ENCODE data around the gene ZCCHC24.

Gene ZCCHC24

GRCh38 chr10:79476645-79477044 lies 31.2 kb upstream of the ZCCHC24 start:
- Histone ChIP-seq H4K8ac (ENCODE audit: low read depth, low read length) (no peak overlapping the region), H3K18ac (ENCODE audit: low read length) (no peak overlapping the region), H3K27ac (ENCODE audit: low read depth, low read length) (no peak overlapping the region), H4K5ac (ENCODE audit: low read length) (no peak overlapping the region), H3K27me3 (ENCODE audit: insufficient read depth, low read length, poor library complexity) (no peaks in the 10 kb centered on the region), H2BK15ac (replicated peaks; ENCODE audit: low read depth) (no peak overlapping the region), H3K79me2 (ENCODE audit: control insufficient read depth, insufficient read depth, low read length) (no peaks in the 10 kb centered on the region), H3K23ac (ENCODE audit: low read length) (no peak overlapping the region), H2BK120ac (ENCODE audit: low read depth, low read length) (no peak overlapping the region), H3K4me2 (ENCODE audit: low read length) (no peak overlapping the region), H3K4me1 (ENCODE audit: control insufficient read depth, low read depth, low read length) (no peaks in the 10 kb centered on the region), H3K4ac (ENCODE audit: low read depth, low read length) (no peak overlapping the region), H3K56ac (ENCODE audit: low read length) (no peak overlapping the region), H2BK5ac (ENCODE audit: low read length) (no peak overlapping the region), H2AK5ac (ENCODE audit: low read length) (no peak overlapping the region), H3K9ac (ENCODE audit: low read length) (no peak overlapping the region), H3K36me3 (ENCODE audit: control insufficient read depth, insufficient read depth, low read length) (no peaks in the 10 kb centered on the region), H3K79me1 (ENCODE audit: low read length) (no peaks in the 10 kb centered on the region), H3K4me3 (ENCODE audit: low read length) (no peak overlapping the region)
- no peak for DNase-seq

GRCh38 chr10:79475877-79476276 lies 30.5 kb upstream of the ZCCHC24 start:
- WGBS (ENCODE audit: extremely low coverage, insufficient coverage, low lambda C conversion rate), result no CpG with 5 or more reads among the region's 3 CpGs
- H3K18ac ChIP-seq (ENCODE audit: low read length), result no peak overlapping the region

GRCh38 chr10:79475119-79475653 lies 29.8 kb upstream of the ZCCHC24 start:
- H3K56ac ChIP-seq (ENCODE audit: low read length), result no peak overlapping the region
- no peaks in the 10 kb centered on the region for H3K27me3 ChIP-seq (ENCODE audit: insufficient read depth, low read length, poor library complexity)
- H3K23ac ChIP-seq (ENCODE audit: low read length), result no peak overlapping the region
- H3K4ac ChIP-seq (ENCODE audit: low read depth, low read length), result no peak overlapping the region
- no peak overlapping the region for H4K8ac ChIP-seq (ENCODE audit: low read depth, low read length)
- H3K79me2 ChIP-seq (ENCODE audit: control insufficient read depth, insufficient read depth, low read length), result no peaks in the 10 kb centered on the region
- H3K79me1 ChIP-seq (ENCODE audit: low read length), result no peaks in the 10 kb centered on the region
- H2BK120ac ChIP-seq (ENCODE audit: low read depth, low read length), result no peak overlapping the region
- no peak overlapping the region for H3K27ac ChIP-seq (ENCODE audit: low read depth, low read length)
- no peak overlapping the region for H3K18ac ChIP-seq (ENCODE audit: low read length)
- H3K4me1 ChIP-seq (ENCODE audit: control insufficient read depth, low read depth, low read length), result no peaks in the 10 kb centered on the region
- no peak overlapping the region for H3K4me3 ChIP-seq (ENCODE audit: low read length)
- no peak overlapping the region for H2AK5ac ChIP-seq (ENCODE audit: low read length)
- no peak overlapping the region for H2BK15ac ChIP-seq (replicated peaks; ENCODE audit: low read depth)
- DNase-seq, result no peak
- H4K5ac ChIP-seq (ENCODE audit: low read length), result no peak overlapping the region
- H3K36me3 ChIP-seq (ENCODE audit: control insufficient read depth, insufficient read depth, low read length), result no peaks in the 10 kb centered on the region
- no peak overlapping the region for H2BK5ac ChIP-seq (ENCODE audit: low read length)
- no CpG with 5 or more reads among the region's 7 CpGs for WGBS (ENCODE audit: extremely low coverage, insufficient coverage, low lambda C conversion rate)
- no peak overlapping the region for H3K4me2 ChIP-seq (ENCODE audit: low read length)
- H3K9ac ChIP-seq (ENCODE audit: low read length), result no peak overlapping the region

More at GRCh38 chr10:79475877-79476276, 30.5 kb upstream of the ZCCHC24 start:
- Histone ChIP-seq H4K8ac (ENCODE audit: low read depth, low read length) (no peak overlapping the region), H4K5ac (ENCODE audit: low read length) (no peak overlapping the region), H2BK15ac (replicated peaks; ENCODE audit: low read depth) (no peak overlapping the region), H2BK120ac (ENCODE audit: low read depth, low read length) (no peak overlapping the region), H3K27ac (ENCODE audit: low read depth, low read length) (no peak overlapping the region), H3K4me2 (ENCODE audit: low read length) (no peak overlapping the region), H3K4me1 (ENCODE audit: control insufficient read depth, low read depth, low read length) (no peaks in the 10 kb centered on the region), H3K4ac (ENCODE audit: low read depth, low read length) (no peak overlapping the region), H2BK5ac (ENCODE audit: low read length) (no peak overlapping the region), H3K79me1 (ENCODE audit: low read length) (no peaks in the 10 kb centered on the region), H3K9ac (ENCODE audit: low read length) (no peak overlapping the region), H3K79me2 (ENCODE audit: control insufficient read depth, insufficient read depth, low read length) (no peaks in the 10 kb centered on the region), H3K4me3 (ENCODE audit: low read length) (no peak overlapping the region), H3K56ac (ENCODE audit: low read length) (no peak overlapping the region), H2AK5ac (ENCODE audit: low read length) (no peak overlapping the region), H3K36me3 (ENCODE audit: control insufficient read depth, insufficient read depth, low read length) (no peaks in the 10 kb centered on the region), H3K23ac (ENCODE audit: low read length) (no peak overlapping the region), H3K27me3 (ENCODE audit: insufficient read depth, low read length, poor library complexity) (no peaks in the 10 kb centered on the region)
- DNase-seq, result no peak

- Histone ChIP-seq H3K18ac (ENCODE audit: low read length) (no peak overlapping the region), H3K27ac (ENCODE audit: low read depth, low read length) (no peak overlapping the region), H3K79me2 (ENCODE audit: control insufficient read depth, insufficient read depth, low read length) (no peaks in the 10 kb centered on the region), H3K79me1 (ENCODE audit: low read length) (no peaks in the 10 kb centered on the region), H3K9ac (ENCODE audit: low read length) (no peak overlapping the region), H3K23ac (ENCODE audit: low read length) (no peak overlapping the region), H3K4ac (ENCODE audit: low read depth, low read length) (no peak overlapping the region), H3K56ac (ENCODE audit: low read length) (no peak overlapping the region), H3K4me3 (ENCODE audit: low read length) (no peak overlapping the region), H3K27me3 (ENCODE audit: insufficient read depth, low read length, poor library complexity) (no peaks in the 10 kb centered on the region), H3K36me3 (ENCODE audit: control insufficient read depth, insufficient read depth, low read length) (no peaks in the 10 kb centered on the region), H4K8ac (ENCODE audit: low read depth, low read length) (no peak overlapping the region), H2BK120ac (ENCODE audit: low read depth, low read length) (no peak overlapping the region), H2AK5ac (ENCODE audit: low read length) (no peak overlapping the region), H2BK5ac (ENCODE audit: low read length) (no peak overlapping the region), H3K4me2 (ENCODE audit: low read length) (no peak overlapping the region), H3K4me1 (ENCODE audit: control insufficient read depth, low read depth, low read length) (no peaks in the 10 kb centered on the region), H2BK15ac (replicated peaks; ENCODE audit: low read depth) (no peak overlapping the region), H4K5ac (ENCODE audit: low read length) (no peak overlapping the region)
- DNase-seq, result no peak
- no CpG with 5 or more reads among the region's 5 CpGs for WGBS (ENCODE audit: extremely low coverage, insufficient coverage, low lambda C conversion rate)
These were observed 28.2 kb upstream of the ZCCHC24 start for GRCh38 chr10:79473496-79474095.

- no peak overlapping the region for H3K4ac ChIP-seq (ENCODE audit: low read depth, low read length)
- no peak overlapping the region for H2BK5ac ChIP-seq (ENCODE audit: low read length)
- no peaks in the 10 kb centered on the region for H3K79me1 ChIP-seq (ENCODE audit: low read length)
- H3K27ac ChIP-seq (ENCODE audit: low read depth, low read length), result no peak overlapping the region
- no peak overlapping the region for H2AK5ac ChIP-seq (ENCODE audit: low read length)
- no peak overlapping the region for H3K9ac ChIP-seq (ENCODE audit: low read length)
- no peaks in the 10 kb centered on the region for H3K27me3 ChIP-seq (ENCODE audit: insufficient read depth, low read length, poor library complexity)
- no CpG with 5 or more reads among the region's 5 CpGs for WGBS (ENCODE audit: extremely low coverage, insufficient coverage, low lambda C conversion rate)
- no peak overlapping the region for H2BK15ac ChIP-seq (replicated peaks; ENCODE audit: low read depth)
- no peak overlapping the region for H4K5ac ChIP-seq (ENCODE audit: low read length)
- no peak overlapping the region for H3K4me3 ChIP-seq (ENCODE audit: low read length)
- no peaks in the 10 kb centered on the region for H3K36me3 ChIP-seq (ENCODE audit: control insufficient read depth, insufficient read depth, low read length)
- no peak overlapping the region for H3K4me2 ChIP-seq (ENCODE audit: low read length)
- no peak overlapping the region for H3K18ac ChIP-seq (ENCODE audit: low read length)
- H3K23ac ChIP-seq (ENCODE audit: low read length), result no peak overlapping the region
- no peak overlapping the region for H4K8ac ChIP-seq (ENCODE audit: low read depth, low read length)
- no peak for DNase-seq
- no peak overlapping the region for H3K56ac ChIP-seq (ENCODE audit: low read length)
- no peaks in the 10 kb centered on the region for H3K4me1 ChIP-seq (ENCODE audit: control insufficient read depth, low read depth, low read length)
- H2BK120ac ChIP-seq (ENCODE audit: low read depth, low read length), result no peak overlapping the region
- no peaks in the 10 kb centered on the region for H3K79me2 ChIP-seq (ENCODE audit: control insufficient read depth, insufficient read depth, low read length)
These were observed 27.5 kb upstream of the ZCCHC24 start for GRCh38 chr10:79472951-79473350.

DNA sequence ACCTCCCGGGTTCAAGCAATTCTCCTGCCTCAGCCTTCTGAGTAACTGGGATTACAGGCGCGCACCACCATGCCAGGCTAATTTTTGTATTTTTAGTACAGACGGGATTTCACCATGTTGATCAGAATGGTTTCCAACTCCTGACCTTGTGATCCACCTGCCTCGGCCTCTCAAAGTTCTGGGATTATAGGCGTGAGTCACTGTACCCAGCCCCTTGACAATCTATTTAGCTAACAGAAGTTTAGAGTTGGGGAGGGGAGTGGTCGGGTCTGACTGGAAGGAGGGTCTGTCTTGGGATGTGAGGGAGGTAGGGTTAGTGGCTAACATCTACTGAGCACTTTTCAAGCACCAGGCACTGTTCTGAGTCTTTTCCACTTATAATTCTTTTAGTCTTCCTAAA lies 27.0 kb upstream of the ZCCHC24 start:
- Histone ChIP-seq H3K4me3 (ENCODE audit: low read length) (no peak overlapping the region), H3K4me1 (ENCODE audit: control insufficient read depth, low read depth, low read length) (no peaks in the 10 kb centered on the region), H3K4me2 (ENCODE audit: low read length) (no peak overlapping the region), H3K79me1 (ENCODE audit: low read length) (no peaks in the 10 kb centered on the region), H2BK15ac (replicated peaks; ENCODE audit: low read depth) (no peak overlapping the region), H2AK5ac (ENCODE audit: low read length) (no peak overlapping the region), H3K9ac (ENCODE audit: low read length) (no peak overlapping the region), H2BK5ac (ENCODE audit: low read length) (no peak overlapping the region), H3K18ac (ENCODE audit: low read length) (no peak overlapping the region), H3K27ac (ENCODE audit: low read depth, low read length) (no peak overlapping the region), H3K23ac (ENCODE audit: low read length) (no peak overlapping the region), H3K56ac (ENCODE audit: low read length) (no peak overlapping the region), H3K27me3 (ENCODE audit: insufficient read depth, low read length, poor library complexity) (no peaks in the 10 kb centered on the region), H3K79me2 (ENCODE audit: control insufficient read depth, insufficient read depth, low read length) (no peaks in the 10 kb centered on the region), H4K8ac (ENCODE audit: low read depth, low read length) (no peak overlapping the region), H4K5ac (ENCODE audit: low read length) (no peak overlapping the region), H3K4ac (ENCODE audit: low read depth, low read length) (no peak overlapping the region), H2BK120ac (ENCODE audit: low read depth, low read length) (no peak overlapping the region), H3K36me3 (ENCODE audit: control insufficient read depth, insufficient read depth, low read length) (no peaks in the 10 kb centered on the region)
- no CpG with 5 or more reads among the region's 7 CpGs for WGBS (ENCODE audit: extremely low coverage, insufficient coverage, low lambda C conversion rate)
- no peak for DNase-seq

All from mesendoderm (in vitro differentiated cells).